ENCODE data around the gene SERPINA4. TPM values are rescaled to one million over a fixed set of nuclear protein-coding genes. Genes with fewer than 3 reads are reported as not detected.

SERPINA4 gene
- total and polyA plus RNA-seq, 2 experiments from 2014 or later = not detected

GRCh38 chr14:94568186-94568585 is 6.9 kb downstream of the SERPINA4 start:
- peaks cover 5% of the 10 kb centered on the region; the same call in 1 of the 2 replicates for H3K9me2 ChIP-seq (ENCODE audit: insufficient read depth)
- Mint-ChIP-seq H3K27me3 (ENCODE audit: insufficient read depth, low read depth, poor library complexity) (peaks cover 3% of the 10 kb centered on the region), H3K9me3 (no peaks in the 10 kb centered on the region), H3K27ac (no peak overlapping the region), H3K36me3 (ENCODE audit: low read depth) (no peaks in the 10 kb centered on the region), H3K4me1 (no peaks in the 10 kb centered on the region), H3K4me3 (no peak overlapping the region)
- no peaks in the 10 kb centered on the region for H3K36me3 ChIP-seq (ENCODE audit: insufficient read depth)
- no peak overlapping the region for H3K4me3 ChIP-seq
- H3F3A ChIP-seq (replicated peaks; ENCODE audit: low read depth) = no peaks in the 10 kb centered on the region
- no peak overlapping the region for H3K27ac ChIP-seq (ENCODE audit: low read depth)
- no peaks in the 10 kb centered on the region for H3K4me1 ChIP-seq (ENCODE audit: insufficient read depth)
- TF ChIP-seq ZNF331 (CRISPR knock-in tag; IDR thresholded peaks at IDR 0.05; ENCODE audit: low read depth) (no peak), NANOG (IDR thresholded peaks at IDR 0.05; ENCODE audit: borderline replicate concordance) (no peak), ZNF462 (CRISPR knock-in tag; IDR thresholded peaks at IDR 0.05) (no peak)
- DNase-seq (ENCODE audit: low spot score) = no peak
- H3K79me2 ChIP-seq (replicated peaks; ENCODE audit: insufficient read depth) = no peaks in the 10 kb centered on the region
- H3K4me2 ChIP-seq = no peak overlapping the region
- no peaks in the 10 kb centered on the region for H4K20me1 ChIP-seq (replicated peaks; ENCODE audit: insufficient read depth)
- H2AFZ ChIP-seq = no peak overlapping the region
- H3K27me3 ChIP-seq (ENCODE audit: insufficient read depth) = no peaks in the 10 kb centered on the region
- ATAC-seq = no peak

DNA sequence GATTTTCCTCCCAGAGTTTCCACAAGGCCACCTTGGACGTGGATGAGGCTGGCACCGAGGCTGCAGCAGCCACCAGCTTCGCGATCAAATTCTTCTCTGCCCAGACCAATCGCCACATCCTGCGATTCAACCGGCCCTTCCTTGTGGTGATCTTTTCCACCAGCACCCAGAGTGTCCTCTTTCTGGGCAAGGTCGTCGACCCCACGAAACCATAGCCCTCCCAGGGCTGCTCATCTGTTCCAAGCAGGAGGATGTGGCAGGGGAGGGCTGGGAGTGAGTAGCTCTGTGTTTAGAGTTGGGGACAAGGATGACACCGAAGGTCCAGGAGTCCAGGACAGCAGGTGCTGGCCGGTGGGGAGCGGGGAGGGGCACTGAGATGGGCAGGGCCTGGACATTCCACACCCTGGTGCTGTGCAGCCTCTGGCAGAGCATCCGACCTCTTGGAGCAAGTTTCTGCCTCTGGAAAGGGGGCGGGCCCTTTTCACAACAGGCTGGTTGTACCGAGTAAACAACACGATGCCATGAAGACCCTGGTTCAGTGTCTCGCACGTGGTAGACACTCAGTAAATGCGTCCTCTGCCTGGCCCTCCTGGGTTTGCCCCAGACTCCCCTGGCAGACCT is 8.2 kb downstream of the SERPINA4 start:
- Histone ChIP-seq H3K79me2 (replicated peaks; ENCODE audit: insufficient read depth) (no peaks in the 10 kb centered on the region), H3K36me3 (ENCODE audit: insufficient read depth) (no peaks in the 10 kb centered on the region), H3K4me1 (ENCODE audit: insufficient read depth) (no peaks in the 10 kb centered on the region), H4K20me1 (replicated peaks; ENCODE audit: insufficient read depth) (no peaks in the 10 kb centered on the region), H3K4me2 (no peak overlapping the region), H3F3A (replicated peaks; ENCODE audit: low read depth) (no peaks in the 10 kb centered on the region), H2AFZ (no peak overlapping the region; the same call in 1 of the 2 replicates), H3K27me3 (ENCODE audit: insufficient read depth) (no peaks in the 10 kb centered on the region), H3K27ac (ENCODE audit: low read depth) (no peak overlapping the region), H3K9me2 (ENCODE audit: insufficient read depth) (peaks cover 5% of the 10 kb centered on the region; the same call in 1 of the 2 replicates), H3K4me3 (no peak overlapping the region)
- peaks cover 3% of the 10 kb centered on the region for H3K27me3 Mint-ChIP-seq (ENCODE audit: insufficient read depth, low read depth, poor library complexity)
- H3K4me3 Mint-ChIP-seq = no peak overlapping the region
- ATAC-seq (no peak), DNase-seq (ENCODE audit: low spot score) (no peak)
- H3K9me3 Mint-ChIP-seq = no peaks in the 10 kb centered on the region; the same call in 2 of the 3 replicates
- no peak overlapping the region for H3K27ac Mint-ChIP-seq
- no peaks in the 10 kb centered on the region for H3K36me3 Mint-ChIP-seq (ENCODE audit: low read depth)
- no peaks in the 10 kb centered on the region for H3K4me1 Mint-ChIP-seq
- TF ChIP-seq ZNF462 (CRISPR knock-in tag; IDR thresholded peaks at IDR 0.05) (no peak), EZH2phosphoT487 (IDR thresholded peaks at IDR 0.05; ENCODE audit: unreplicated experiment) (no peak), NANOG (IDR thresholded peaks at IDR 0.05; ENCODE audit: borderline replicate concordance) (no peak), POLR2AphosphoS5 (IDR thresholded peaks at IDR 0.05; ENCODE audit: low read depth) (no peak)

All from GM23338 (cell line).